Lower leg skin (tissue), 3 donors: ENCODE data around the gene P2RY8.

ENCODE experiments used
- CTCF ChIP-seq, 3 donors: fragments of 450-650 bp; IDR thresholded peaks; one replicate each; pipeline ENCODE4 v1.5.1; 2016; ENCODE audit warnings: antibody characterized with exemption in 3 of 3, mild to moderate bottlenecking in 3 of 3, moderate library complexity in 2 of 3
- POLR2A ChIP-seq, 2 donors: fragments of 450-650 bp; IDR thresholded peaks; one replicate each; pipeline ENCODE4 v1.6.1; 2016 to 2017; ENCODE audit warnings: antibody characterized with exemption in 2 of 2, mild to moderate bottlenecking in 1 of 2, moderate library complexity in 1 of 2

GRCh38 chrX:1528884-1529203 is 8.1 kb downstream of the P2RY8 start:
- TF ChIP-seq CTCF (IDR thresholded peaks at IDR 0.05) = no peak
- no peak for TF ChIP-seq POLR2A (IDR thresholded peaks at IDR 0.05)
